Endothelial cell (in vitro differentiated cells): Measurements from ENCODE around the gene ADAMTS8. TPM values are rescaled to one million over a fixed set of nuclear protein-coding genes. Genes with fewer than 3 reads are reported as not detected.

Source experiments
- DNase-seq: peaks from one replicate; pipeline ENCODE4 v3.0.0; 2021; ENCODE audit warnings: low spot score
- H3K27ac Mint-ChIP-seq: one replicate; pipeline ENCODE4 v1.8.0; 2021; ENCODE audit warnings: mixed read lengths, inconsistent platforms; ENCODE audit not compliant: unreplicated experiment
- H3K27me3 Mint-ChIP-seq: one replicate; pipeline ENCODE4 v1.8.0; 2021; ENCODE audit warnings: mild to moderate bottlenecking, moderate library complexity, mixed read lengths, inconsistent platforms; ENCODE audit not compliant: unreplicated experiment
- H3K36me3 Mint-ChIP-seq: one replicate; pipeline ENCODE4 v1.8.0; 2021; ENCODE audit warnings: mild to moderate bottlenecking, low read depth, mixed read lengths, inconsistent platforms; ENCODE audit not compliant: unreplicated experiment
- H3K4me1 Mint-ChIP-seq: one replicate; pipeline ENCODE4 v1.8.0; 2021; ENCODE audit warnings: mild to moderate bottlenecking, mixed read lengths, inconsistent platforms; ENCODE audit not compliant: unreplicated experiment
- H3K4me3 Mint-ChIP-seq: one replicate; pipeline ENCODE4 v1.8.0; 2021; ENCODE audit warnings: mild to moderate bottlenecking, mixed read lengths, inconsistent platforms; ENCODE audit not compliant: unreplicated experiment
- H3K9me3 Mint-ChIP-seq: one replicate; pipeline ENCODE4 v1.8.0; 2021; ENCODE audit warnings: mixed read lengths, inconsistent platforms; ENCODE audit not compliant: unreplicated experiment
- total RNA-seq: library from RNA; stranded (reverse); fragmentation: NEBNext Ultra II Directional; extraction: Animal tissue kit (Norgen Biotek cat#: 25700); gene quantifications from one replicate; pipeline ENCODE4 v1.2.1, GENCODE V29; 2021; ENCODE audit not compliant: unreplicated experiment
- TF ChIP-seq, protein P1 (sequence below): fragments of 200-600 bp; sonication (generic); IDR thresholded peaks from one replicate; pipeline ENCODE4 v1.5.0; 2021; ENCODE audit warnings: antibody characterized with exemption; ENCODE audit not compliant: unreplicated experiment

Gene ADAMTS8
- total RNA-seq, 1 donor from 2014 or later = 0.31 TPM

DNA sequence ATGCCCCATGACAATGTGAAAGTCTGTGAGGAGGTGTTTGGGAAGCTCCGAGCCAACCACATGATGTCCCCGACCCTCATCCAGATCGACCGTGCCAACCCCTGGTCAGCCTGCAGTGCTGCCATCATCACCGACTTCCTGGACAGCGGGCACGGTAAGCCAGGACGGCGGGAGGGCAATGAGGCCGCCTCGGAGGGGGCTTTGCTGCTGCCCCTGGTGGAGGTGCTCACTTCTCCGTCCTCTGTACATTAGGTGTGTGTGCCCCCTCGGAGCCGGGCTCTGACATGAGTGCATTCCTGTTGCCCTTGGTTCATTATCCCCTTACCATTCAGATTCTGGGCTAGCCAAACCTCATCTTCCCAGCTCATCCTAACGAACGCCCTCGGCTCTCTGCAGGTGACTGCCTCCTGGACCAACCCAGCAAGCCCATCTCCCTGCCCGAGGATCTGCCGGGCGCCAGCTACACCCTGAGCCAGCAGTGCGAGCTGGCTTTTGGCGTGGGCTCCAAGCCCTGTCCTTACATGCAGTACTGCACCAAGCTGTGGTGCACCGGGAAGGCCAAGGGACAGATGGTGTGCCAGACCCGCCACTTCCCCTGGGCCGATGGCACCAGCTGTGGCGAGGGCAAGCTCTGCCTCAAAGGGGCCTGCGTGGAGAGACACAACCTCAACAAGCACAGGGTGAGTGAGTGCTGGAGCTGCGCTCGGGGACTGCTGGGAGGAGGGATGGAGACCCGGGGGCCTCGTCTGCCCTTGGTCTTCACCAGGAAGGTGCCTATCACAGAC, 33.9 kb upstream of the ADAMTS8 start:
- TF ChIP-seq, protein P1, sequence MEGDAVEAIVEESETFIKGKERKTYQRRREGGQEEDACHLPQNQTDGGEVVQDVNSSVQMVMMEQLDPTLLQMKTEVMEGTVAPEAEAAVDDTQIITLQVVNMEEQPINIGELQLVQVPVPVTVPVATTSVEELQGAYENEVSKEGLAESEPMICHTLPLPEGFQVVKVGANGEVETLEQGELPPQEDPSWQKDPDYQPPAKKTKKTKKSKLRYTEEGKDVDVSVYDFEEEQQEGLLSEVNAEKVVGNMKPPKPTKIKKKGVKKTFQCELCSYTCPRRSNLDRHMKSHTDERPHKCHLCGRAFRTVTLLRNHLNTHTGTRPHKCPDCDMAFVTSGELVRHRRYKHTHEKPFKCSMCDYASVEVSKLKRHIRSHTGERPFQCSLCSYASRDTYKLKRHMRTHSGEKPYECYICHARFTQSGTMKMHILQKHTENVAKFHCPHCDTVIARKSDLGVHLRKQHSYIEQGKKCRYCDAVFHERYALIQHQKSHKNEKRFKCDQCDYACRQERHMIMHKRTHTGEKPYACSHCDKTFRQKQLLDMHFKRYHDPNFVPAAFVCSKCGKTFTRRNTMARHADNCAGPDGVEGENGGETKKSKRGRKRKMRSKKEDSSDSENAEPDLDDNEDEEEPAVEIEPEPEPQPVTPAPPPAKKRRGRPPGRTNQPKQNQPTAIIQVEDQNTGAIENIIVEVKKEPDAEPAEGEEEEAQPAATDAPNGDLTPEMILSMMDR = no peak
- no peak for DNase-seq
- no peak overlapping the region for H3K4me3 Mint-ChIP-seq
- no peaks in the 10 kb centered on the region for H3K36me3 Mint-ChIP-seq
- H3K4me1 Mint-ChIP-seq = no peaks in the 10 kb centered on the region
- H3K27me3 Mint-ChIP-seq = peaks cover 4% of the 10 kb centered on the region
- no peak overlapping the region for H3K27ac Mint-ChIP-seq
- no peaks in the 10 kb centered on the region for H3K9me3 Mint-ChIP-seq

DNA sequence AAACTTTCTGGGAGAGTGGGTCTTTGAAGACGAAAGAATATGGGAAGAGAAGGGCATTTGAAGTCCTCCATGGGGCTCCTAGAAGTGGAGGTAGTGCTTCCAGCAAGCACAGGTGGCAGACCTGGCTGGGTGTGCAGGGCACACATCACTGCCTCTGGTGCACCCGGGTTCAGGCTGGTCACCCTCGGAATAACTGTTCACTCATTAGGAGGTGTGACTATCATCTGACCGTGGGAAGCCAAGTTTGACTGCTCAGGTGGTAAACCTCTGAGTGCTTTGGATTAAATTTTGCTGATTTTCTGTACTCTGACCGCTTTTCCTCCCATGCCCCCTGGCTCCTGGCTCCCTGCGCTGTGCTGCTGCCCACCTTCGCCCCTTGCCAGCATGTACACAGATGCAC, 31.1 kb upstream of the ADAMTS8 start:
- Mint-ChIP-seq H3K9me3 (no peaks in the 10 kb centered on the region), H3K4me3 (no peak overlapping the region), H3K27ac (no peak overlapping the region), H3K36me3 (no peaks in the 10 kb centered on the region), H3K4me1 (no peaks in the 10 kb centered on the region), H3K27me3 (peaks cover 7% of the 10 kb centered on the region)
- TF ChIP-seq, protein P1 = no peak
- no peak for DNase-seq

DNA sequence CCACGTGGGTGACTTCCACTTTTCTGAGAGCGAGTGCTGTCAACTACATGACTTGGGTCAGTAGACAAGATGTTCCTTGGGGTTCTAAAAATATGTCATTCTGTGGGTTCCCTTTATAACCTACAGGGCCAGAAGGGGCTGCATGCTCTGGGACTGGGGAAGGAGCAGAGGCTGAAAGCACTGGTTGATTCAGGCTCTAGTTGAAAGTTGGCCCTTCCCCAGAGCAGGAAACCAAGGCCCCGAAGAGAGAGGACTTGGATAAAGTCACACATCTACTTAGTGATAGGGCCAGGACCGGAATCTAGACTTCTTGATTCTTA, 30.0 kb upstream of the ADAMTS8 start:
- peaks cover 7% of the 10 kb centered on the region for H3K27me3 Mint-ChIP-seq
- no peak overlapping the region for H3K4me3 Mint-ChIP-seq
- no peaks in the 10 kb centered on the region for H3K36me3 Mint-ChIP-seq
- no peak for DNase-seq
- peaks cover 4% of the 10 kb centered on the region for H3K4me1 Mint-ChIP-seq
- H3K9me3 Mint-ChIP-seq = no peaks in the 10 kb centered on the region
- no peak overlapping the region for H3K27ac Mint-ChIP-seq
- TF ChIP-seq, protein P1 = no peak

DNA sequence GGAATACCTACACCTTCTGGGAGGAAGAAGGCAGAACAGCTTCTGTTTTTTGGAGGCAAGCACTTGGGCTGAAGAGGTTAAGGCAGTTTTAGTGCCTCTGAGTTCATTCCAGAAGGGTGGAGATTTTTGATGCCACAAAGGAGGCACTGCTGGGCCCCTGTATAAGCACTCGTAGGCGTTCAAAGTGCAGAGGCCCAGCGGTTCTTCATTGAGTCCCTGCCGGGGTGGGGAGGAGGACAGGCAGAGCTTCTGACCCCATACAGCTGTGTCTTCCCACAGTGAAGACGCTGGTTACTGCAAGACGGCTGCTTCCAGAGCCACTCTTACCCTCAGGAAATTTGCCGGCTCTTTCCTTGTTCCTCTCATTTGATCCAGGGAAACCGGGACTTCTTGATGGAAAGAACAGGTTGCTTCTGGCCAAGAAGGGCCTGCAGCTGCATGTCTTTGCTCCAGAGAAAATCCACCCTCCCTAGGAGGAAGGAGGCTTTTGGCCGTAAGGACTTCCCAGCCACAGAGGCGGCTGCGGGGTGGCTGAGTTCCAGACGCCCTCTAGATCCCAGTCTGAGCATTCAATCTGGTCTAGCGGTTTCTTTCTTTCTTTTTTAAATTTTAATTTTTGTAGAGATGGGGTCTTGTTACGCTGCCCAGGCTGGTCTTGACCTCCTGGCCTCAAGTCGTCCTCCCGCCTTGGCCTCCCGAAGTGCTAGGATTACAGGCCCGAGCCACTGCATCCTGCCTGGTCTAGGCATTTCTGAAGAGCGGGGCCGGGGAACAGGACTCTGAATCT, 29.4 kb upstream of the ADAMTS8 start:
- H3K4me1 Mint-ChIP-seq = peaks cover 7% of the 10 kb centered on the region

More for the DNA sequence above, 29.4 kb upstream of the ADAMTS8 start:
- Mint-ChIP-seq H3K4me3 (no peak overlapping the region), H3K27me3 (peaks cover 7% of the 10 kb centered on the region), H3K9me3 (no peaks in the 10 kb centered on the region), H3K36me3 (no peaks in the 10 kb centered on the region), H3K27ac (no peak overlapping the region)
- TF ChIP-seq, protein P1 = no peak
- DNase-seq = no peak
